Neural progenitor cell (in vitro differentiated cells): ENCODE measurements around the gene UNK.

Experiments used
- EZH2 ChIP-seq: fragments of 200-600 bp; sonication (generic); IDR thresholded peaks from 2 replicates; pipeline ENCODE4 v1.6.1; 2017; ENCODE audit warnings: antibody characterized with exemption, mild to moderate bottlenecking, moderate library complexity
- EZH2phosphoT487 ChIP-seq: fragments of 200-600 bp; sonication (generic); IDR thresholded peaks from 2 replicates; pipeline ENCODE4 v1.6.1; 2017; ENCODE audit warnings: antibody characterized with exemption
- TF ChIP-seq, protein P1 (sequence below): fragments of 200-600 bp; sonication (generic); IDR thresholded peaks from 2 replicates; pipeline ENCODE4 v1.5.1; 2017; ENCODE audit warnings: antibody characterized with exemption, mild to moderate bottlenecking

DNA sequence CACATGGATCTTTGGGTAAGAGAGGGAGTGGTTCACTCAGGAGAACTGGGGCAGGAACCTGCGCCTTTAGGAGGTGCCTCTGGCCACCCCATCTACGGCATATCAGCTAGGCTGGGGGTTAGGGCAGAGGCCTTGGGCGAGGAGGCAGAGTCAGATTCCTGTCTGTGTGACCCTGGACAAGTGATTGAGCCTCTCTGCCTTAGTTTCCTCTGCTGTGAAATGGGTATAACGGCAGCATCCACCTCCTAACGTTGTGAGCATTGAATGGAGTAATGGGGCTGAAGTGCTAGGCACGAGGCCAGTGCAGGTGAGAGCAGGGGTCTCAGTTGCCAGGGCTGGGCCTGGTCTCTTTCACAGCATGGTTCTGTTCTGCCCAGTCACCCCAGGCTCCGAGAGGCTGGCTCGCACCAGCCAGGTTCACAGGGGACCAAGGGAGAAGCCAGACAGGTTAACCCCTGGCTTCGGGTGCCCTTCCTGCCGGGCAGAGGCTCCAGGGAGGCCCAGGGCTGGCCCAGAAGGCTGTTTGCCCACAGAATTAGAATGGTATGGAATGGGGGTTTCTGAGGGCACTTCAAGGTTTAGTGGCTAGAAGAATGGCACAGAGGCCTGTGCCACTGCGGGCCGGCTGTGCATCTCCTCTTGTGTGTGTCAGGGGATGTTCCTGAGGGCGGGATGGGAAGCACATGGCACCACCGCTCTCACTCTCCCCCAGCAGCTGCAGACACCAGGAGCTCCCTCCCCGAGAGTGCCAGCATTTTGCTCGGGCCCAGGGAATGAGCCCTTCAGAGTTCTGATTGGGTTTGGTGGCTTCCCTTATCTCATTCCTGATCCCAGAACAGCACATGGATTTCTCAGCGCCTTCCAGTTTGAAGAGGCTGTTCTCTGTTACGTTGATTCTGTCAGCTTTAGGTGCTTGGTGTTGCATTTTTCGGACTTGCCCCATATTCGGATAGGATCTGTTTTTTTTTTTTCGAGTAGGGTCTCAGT is 35.8 kb downstream of the UNK start:
- TF ChIP-seq, protein P1, sequence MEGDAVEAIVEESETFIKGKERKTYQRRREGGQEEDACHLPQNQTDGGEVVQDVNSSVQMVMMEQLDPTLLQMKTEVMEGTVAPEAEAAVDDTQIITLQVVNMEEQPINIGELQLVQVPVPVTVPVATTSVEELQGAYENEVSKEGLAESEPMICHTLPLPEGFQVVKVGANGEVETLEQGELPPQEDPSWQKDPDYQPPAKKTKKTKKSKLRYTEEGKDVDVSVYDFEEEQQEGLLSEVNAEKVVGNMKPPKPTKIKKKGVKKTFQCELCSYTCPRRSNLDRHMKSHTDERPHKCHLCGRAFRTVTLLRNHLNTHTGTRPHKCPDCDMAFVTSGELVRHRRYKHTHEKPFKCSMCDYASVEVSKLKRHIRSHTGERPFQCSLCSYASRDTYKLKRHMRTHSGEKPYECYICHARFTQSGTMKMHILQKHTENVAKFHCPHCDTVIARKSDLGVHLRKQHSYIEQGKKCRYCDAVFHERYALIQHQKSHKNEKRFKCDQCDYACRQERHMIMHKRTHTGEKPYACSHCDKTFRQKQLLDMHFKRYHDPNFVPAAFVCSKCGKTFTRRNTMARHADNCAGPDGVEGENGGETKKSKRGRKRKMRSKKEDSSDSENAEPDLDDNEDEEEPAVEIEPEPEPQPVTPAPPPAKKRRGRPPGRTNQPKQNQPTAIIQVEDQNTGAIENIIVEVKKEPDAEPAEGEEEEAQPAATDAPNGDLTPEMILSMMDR = no peak
- no peak for TF ChIP-seq EZH2
- no peak for TF ChIP-seq EZH2phosphoT487
